NCI-H2107 treated with DMSO at 0.1 percent for 48 hours (cell line): Measurements from ENCODE around the gene PNPLA8.
"Not testable (repeated sequence)": the region's sequence is repeated elsewhere in the genome, so short reads cannot be mapped to it uniquely, and the experiment has no call there.

Source experiments
- DNase-seq: peaks from one replicate; lab custom pipeline; 2025; ENCODE audit not compliant: unreplicated experiment; lab: John Stamatoyannopoulos, UW

The PNPLA8 gene, protein sequence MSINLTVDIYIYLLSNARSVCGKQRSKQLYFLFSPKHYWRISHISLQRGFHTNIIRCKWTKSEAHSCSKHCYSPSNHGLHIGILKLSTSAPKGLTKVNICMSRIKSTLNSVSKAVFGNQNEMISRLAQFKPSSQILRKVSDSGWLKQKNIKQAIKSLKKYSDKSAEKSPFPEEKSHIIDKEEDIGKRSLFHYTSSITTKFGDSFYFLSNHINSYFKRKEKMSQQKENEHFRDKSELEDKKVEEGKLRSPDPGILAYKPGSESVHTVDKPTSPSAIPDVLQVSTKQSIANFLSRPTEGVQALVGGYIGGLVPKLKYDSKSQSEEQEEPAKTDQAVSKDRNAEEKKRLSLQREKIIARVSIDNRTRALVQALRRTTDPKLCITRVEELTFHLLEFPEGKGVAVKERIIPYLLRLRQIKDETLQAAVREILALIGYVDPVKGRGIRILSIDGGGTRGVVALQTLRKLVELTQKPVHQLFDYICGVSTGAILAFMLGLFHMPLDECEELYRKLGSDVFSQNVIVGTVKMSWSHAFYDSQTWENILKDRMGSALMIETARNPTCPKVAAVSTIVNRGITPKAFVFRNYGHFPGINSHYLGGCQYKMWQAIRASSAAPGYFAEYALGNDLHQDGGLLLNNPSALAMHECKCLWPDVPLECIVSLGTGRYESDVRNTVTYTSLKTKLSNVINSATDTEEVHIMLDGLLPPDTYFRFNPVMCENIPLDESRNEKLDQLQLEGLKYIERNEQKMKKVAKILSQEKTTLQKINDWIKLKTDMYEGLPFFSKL

DNA sequence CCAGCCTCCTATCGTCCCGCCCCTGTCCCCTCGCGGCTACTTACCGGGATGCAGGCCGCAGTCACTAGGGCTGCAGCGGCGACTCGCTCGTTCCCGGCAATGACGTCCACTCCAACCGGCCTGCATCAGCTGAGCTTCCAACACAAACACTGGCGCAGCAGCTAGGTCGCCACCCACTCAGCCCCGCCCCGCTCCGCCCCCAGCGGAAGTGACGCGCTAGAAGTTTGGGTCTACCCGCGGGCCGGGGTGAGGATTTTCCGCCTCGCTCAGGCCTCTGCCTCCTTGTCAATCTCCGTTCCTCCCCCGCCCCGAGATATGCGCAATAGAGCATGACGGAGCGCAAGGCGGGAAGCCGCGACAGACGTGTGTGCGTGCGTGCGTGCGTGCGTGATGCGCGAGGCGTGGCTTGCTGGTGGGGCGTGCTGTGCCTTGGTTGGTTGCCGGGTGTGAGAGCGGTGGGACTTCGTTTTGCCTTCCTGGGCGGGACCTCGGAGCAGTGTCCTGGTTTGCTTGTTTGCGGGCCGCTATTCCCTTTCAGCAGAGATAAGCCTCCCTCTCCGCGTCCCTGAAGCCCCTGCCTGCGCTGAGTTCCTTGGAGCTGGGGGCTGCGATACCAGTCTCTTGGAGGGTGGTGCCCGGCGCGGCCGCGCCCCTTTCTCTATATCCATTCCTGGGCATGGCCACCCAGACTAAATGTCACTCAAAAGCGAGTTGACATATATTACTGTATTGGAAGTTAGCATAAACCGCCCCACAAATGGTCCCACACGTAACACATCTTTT, at the start of gene PNPLA8:
Gene PNPLA8 (minus strand): TSS at position 151 of the 783 bp plus-strand sequence. CDS start 10,644 bp downstream, outside the sequence.
- DNase-seq = peak; percentile 99

DNA sequence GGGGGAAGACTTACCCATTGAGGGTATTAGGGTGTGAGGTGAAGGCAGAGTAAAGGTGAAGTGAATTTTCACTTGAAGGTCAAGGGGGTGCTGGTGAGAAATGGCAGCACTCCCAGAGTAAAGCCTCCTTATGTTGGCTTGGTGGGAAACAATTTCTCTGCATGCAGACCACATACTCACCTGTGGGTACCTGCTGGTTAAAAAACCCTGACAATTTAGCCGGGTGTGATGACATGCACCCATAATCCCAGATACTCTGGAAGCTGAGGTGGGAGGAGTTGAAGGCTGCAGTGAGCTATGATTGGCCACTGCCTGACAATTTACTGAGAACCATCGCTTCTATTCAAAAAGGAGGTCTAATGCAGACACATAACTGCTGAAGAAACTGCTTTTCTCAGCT, 49.2 kb upstream of the PNPLA8 start:
- no peak for DNase-seq

DNA sequence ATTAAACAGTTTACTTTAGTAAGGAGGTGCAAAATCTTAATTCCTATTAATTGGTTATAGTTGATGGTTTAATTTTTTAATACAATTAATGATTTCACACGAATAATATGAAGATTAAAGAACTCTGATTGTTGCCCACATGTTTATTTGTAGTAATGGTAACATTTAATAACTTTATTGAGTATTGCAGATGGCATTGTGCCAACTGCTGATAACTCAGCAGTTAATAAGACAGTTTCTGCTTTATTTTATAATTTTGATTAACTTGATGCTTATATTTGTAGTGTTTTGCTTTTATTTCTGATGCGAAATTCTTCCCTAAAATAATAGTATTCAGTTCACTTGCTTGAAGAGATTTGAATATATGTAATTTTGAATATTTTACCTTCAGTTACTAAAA, 46.5 kb upstream of the PNPLA8 start:
- DNase-seq = no peak

DNA sequence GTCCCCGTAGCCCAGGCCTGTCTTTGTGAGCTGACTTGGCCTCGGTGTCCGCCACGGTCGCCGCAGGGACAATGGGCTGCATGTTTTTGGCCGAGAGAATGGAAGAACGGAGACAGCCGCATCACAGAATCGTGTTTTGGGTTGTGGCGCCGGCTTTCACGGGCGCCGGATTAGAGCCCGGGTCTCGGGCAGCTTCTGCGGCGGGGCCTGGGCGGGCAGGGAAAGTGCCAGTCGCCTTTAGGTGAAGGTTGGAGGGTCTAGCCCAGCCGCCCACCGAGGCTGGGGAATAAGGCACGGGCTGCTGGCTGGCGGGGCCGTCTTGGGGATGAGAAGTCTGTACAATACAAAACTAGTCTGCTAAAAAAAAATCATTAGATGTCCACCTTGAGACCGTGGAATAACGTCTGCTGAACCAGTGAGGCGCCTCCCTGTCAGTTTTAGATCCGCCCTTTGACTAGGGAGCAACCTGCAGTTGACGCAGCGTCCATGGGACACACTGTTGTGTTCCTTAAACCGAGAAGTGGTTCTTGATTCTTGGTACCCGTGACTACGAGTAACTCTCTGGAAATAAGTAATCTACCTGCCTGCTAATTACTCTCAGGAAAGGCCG, 44.3 kb upstream of the PNPLA8 start:
- DNase-seq = peak; percentile 56

DNA sequence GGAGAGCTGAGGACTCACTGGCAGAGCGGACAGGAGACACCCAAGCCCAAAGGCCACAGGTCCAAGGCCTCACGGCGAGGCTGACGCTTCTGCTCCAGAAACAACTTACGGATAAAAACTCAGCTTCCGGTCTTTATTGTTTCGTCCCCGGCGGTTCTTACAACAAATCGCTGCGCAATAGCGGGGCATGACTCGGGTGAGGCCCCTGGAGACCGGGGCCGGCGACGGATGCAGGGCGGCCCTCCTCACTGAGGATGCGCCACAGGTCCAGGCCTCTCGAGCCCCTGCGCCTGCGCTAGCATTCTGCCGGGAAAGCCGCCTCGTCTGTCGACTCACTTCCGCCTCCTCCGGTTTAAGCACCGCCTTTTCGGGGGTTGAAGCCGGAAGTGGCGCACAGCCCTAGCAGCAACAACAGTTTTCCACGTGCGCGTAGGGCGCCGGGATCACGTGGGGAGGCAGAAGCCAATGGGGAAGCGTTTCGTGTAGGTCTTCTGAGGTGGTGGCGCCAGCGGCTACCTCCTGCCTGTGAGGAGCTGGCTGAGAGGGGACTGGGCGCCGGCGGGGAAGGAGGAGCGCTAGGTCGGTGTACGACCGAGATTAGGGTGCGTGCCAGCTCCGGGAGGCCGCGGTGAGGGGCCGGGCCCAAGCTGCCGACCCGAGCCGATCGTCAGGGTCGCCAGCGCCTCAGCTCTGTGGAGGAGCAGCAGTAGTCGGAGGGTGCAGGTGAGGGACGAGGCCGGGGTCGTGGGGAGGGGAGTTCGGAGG, 43.6 kb upstream of the PNPLA8 start, which contains the start of the genes DNAJB9 and THAP5:
Gene DNAJB9 (plus strand): TSS at position 494 of the 765 bp plus-strand sequence. CDS start 1,853 bp downstream, outside the sequence.
Gene THAP5 (minus strand): TSS at position 326 of the 765 bp plus-strand sequence. CDS start 137 bp downstream, at position 189.
- peak; percentile 99 for DNase-seq

DNA sequence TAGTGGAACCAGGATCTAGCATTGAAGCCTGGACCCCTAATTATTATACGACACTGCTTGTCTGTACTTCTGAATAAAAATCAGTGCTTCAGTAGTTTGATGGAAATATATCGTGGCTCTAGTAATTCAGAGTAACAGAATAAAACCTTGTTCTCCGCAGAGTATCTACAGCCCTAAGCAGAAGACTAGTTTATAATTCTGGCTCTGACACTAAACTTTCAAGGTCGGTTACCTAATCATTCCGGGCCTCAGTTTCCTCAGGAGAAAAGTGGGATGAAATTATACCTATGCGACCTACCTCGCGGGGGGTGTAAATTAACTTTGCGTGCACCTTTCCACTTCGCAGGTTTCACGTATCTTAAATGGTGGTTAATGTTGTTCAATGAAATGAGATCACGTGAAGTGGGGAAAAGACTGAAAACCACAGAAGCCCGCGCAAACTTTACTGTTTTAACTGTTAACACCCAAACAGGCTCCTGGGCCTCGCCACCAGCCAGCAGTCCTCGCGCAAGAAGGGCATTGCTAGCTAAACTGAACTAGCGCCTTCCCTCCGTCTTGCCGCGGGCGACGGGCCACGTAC, 43.0 kb upstream of the PNPLA8 start:
- DNase-seq = peak; percentile 69

DNA sequence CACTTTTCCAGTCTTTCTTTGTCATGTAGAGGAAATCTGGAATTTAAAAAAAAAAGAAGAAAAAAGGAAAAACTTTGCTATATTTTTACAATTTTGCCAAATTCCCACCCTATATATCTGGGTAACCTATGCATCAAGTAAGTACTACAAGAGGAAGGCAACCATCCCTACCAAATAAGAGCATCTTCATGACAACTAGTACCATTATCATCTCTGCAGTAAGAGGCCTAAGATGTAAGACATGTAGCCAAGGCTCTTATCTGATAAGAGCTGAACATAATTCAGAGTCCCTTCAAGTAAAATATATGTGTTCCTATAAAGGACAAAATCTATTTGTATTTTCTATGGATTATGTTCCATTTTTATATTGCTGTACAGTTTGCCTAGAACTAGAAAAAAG, 40.1 kb upstream of the PNPLA8 start:
- no peak for DNase-seq

DNA sequence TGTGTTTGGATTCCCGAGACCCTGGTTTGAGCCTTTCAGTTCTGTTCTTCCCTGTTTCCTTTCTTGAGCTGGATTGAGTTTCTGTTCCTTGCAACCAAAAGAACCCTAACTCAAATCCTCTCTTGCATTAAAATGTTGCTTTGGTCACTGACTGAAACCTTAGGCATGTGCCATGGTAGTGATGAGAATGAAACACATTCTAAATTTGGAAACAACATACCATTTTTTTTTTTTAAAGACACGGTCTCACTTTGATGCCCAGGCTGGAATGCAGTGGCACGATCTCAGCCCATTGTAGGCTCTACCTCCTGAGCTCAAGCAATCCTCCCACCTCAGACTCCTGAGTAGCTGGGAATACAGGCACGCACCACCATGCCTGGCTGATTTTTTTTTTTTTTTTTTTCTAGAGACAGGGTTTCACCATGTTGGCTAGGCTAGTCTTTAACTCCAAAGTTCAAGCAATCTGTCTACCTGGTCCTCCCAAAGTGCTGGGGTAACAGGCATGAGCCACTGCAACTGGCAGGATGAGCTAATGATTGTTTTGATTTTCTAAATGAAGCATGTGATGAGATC, 35.2 kb upstream of the PNPLA8 start:
- no peak for DNase-seq

DNA sequence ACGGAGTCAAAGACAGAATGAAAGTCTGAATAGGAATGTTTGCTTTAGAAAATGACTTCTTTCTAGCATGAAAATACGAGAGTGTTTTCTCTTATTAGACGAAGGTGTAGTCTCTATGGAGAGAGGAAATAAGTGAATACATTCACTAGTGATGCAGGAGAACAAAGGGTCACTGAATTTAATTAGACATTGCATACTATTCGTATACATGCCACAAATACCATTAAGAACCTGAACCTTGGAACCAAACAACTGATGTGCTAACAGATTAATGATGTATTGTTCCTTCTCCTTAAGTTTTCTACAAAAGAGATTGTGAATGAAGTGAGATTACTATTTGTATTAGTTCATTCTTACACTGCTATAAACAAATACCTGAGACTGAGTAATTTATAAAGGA, 33.3 kb upstream of the PNPLA8 start:
- DNase-seq = no peak

DNA sequence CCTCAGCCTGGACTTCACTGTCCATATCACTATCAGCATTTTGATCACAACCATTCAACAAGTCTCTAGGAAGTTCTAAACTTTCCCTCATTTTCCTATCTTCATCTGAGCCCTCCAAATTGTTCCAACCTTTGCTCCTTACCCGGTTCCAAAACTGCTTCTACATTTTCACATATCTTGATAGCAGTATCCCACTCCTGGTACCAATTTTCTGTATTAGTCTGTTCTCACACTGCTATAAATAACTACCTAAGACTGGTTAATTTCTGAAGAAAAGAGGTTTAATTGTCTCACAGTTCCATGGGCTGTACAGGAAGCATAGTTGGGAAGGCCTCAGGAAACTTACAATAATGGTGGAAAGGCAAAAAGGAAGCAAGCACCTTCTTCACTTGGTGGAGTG, 31.7 kb upstream of the PNPLA8 start:
- no peak for DNase-seq

DNA sequence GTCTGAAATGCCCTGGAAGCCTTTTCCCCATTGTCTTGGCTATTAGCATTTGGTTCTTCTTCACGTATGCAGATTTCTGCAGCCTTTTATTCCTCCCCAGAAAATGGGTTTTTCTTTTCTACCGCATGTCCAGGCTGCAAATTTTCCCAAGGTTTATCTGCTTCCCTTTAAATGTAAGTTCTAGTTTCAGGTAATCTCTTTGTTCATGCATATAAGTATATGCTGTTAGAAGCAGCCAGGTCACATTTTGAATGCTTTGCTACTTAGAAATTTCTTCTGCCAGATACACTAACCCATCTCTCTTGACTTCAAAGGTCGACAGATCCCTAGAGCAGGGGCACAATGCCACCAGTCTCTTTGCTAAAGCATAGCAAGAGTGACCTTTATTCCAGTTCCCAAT, 31.3 kb upstream of the PNPLA8 start:
- no peak for DNase-seq

DNA sequence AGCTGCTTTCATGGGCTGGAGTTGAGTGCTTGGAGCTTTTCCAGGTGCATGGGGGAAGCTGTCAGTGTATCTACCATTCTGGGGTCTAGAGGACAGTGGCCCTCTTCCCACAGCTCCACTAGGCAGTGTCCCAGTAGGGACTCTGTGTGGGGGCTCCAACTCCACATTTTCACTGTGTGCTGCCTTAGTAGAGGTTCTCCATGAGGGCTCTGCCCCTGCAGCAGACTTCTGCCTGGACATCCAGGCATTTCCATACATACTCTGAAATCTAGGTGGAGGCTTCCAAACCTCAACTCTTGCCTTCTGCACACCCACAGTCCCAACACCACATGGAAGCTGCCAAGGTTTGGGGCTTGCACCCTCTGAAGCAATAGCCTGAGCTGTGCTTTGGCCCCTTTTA, 30.7 kb upstream of the PNPLA8 start:
- DNase-seq = not testable (repeated sequence)

DNA sequence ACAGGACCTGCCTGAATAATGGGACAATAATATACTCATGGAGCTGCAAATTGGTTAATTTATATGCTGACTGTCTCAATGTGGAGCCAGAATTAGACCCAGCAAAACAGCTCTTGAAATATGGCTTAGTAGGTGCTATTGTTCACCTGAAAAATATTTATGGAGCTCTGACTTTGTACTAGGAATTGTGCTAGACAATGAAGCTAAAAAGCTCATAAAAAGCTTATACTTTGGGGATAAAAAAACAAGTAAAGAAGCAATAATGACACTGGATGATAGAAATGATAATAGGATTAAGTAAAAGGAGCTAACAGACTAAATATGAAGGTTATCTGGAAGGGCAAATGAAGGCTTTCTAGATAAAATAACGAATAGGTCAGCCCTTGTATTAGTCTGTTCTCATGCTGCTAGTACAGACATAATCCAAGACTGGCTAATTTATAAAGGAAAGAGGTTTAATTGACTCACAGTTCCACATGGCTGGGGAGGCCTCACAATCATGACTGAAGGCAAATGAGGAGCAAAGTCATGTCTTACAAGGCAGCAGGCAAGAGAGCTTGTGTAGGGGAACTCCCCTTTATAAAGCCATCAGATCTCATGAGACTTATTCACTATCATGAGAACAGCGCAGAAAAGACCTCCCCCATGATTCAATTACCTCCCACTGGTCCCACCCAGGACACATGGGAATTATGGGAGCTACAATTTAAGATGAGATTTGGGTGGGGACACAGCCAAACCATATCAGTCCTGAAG, 22.4 kb upstream of the PNPLA8 start:
- not testable (repeated sequence) for DNase-seq

DNA sequence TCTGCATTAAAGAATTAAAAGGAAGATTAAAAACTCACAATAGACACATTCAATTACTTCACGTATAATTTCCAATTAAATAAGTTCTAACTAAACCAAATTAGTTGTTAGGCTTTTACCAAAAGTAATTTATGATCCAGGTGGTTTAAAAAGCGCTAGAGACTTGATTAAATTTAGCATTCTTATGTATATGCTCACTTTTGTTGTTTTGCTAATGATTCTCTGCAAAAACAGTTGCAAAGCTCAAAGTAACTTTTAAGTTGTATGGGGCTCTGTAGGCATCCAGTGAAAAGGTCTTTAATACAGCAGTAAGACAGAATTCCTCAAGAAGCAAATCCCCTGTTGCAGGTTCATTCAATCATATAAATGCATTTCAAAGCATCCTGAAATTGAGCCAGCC, 15.5 kb upstream of the PNPLA8 start:
- no peak for DNase-seq

DNA sequence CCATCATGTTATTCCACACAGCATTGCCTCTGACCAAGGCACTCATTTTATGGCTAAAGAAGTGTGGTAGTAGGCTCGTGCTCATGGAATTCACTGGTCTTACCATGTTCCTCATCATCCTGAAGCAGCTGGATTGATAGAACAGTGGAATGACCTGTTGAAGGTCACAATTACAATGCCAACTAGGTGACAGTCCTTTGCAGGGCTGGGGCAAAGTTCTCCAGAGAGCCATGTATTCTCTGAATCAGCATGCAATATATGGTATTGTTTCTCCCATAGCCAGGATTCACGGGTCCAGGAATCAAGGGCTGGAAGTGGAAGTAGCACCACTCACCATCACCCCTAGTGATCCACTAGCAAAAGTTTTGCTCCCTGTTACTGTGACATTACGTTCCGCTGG, 12.8 kb upstream of the PNPLA8 start:
- not testable (repeated sequence) for DNase-seq

DNA sequence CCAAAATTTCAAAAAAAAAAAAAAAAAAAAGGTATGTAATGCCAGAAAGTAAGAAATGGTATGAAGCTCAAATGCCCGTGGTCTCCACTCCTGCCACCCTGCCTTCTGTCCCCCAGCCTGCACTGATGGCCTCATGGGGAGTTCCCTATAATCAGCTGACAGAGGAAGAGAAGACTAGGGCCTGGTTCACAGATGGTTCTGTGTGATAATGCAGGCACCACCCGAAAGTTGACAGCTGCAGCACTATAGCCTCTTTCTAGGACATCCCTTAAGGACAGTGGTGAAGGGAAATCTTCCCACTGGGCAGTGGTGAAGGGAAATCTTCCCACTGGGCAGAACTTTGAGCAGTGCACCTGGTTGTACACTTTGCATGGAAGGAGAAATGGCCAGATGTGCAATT, 12.3 kb upstream of the PNPLA8 start:
- DNase-seq = not testable (repeated sequence)

DNA sequence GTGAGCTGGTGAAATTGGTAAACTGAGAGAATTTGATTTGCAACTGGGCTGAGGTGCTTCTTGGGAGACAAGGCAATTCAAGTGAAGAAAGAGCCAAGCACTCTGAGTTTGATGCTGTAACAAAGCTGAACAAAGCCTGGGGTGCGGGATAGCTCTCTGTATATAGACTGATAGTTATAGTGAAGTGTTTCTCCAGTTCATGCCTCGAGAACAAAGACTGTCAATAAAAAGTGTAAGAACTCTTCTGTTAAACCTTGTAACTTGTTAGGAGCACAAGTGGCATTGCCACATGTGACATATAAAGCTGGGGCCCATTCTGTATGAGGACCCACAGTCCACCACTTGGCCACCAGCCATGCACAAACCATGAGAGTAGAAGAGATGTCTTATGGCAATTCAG, 11.3 kb upstream of the PNPLA8 start:
- DNase-seq = no peak

DNA sequence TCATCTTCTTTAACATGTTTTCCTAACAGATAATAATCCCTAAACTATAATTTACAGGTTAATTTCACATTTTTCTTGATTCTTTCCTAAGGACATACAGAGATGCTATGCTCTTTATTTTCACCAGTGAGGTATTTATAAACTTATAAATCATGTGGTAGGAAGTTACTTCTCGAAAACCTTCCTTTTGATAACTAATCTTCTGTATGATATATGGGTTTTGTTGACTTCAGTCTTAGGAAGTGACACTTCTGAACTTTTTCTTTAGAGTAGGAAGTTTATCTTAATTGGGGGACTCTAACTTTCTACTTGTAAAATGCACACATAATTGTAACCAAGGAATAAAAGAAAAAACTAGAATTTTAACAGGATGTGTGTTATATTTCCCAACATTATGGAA, 9.8 kb upstream of the PNPLA8 start:
- DNase-seq = no peak

DNA sequence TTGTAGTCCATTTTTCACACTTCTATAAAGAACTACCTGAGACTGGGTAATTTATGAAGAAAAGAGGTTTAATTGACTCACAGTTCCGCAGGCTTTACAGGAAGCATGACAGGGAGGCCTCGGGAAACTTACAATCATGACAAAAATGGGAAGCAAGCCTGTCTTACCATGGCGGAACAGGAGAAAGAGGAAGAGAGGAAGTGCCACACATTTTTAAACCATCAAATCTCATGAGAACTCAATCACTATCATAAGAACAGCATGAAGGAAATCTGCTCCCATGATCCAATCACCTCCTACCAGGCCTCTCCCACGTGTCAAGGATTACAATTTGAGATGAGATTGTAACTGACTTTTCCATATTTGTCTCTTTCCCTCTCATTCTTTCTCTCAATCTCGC, 9.3 kb upstream of the PNPLA8 start:
- DNase-seq = no peak
